T-cell (primary cell): Measurements from ENCODE around the gene CCNY. TPM values are rescaled to one million over a fixed set of nuclear protein-coding genes. Genes with fewer than 3 reads are reported as not detected.

Experiments used
- ATAC-seq, 4 experiments: fragments of 200-7000 bp in 3 of 4; fragments of 150-1000 bp in 1 of 4; cut with Tn5 transposase; replicated peaks in 1 of 4; 1 replicate in 3 of 4; 2 replicates in 1 of 4; pipeline ENCODE4 v1.10.0; 2021; ENCODE audit warnings: moderate library complexity in 3 of 4, mild to moderate bottlenecking in 2 of 4, moderate number of reproducible peaks in 1 of 4
- CTCF ChIA-PET, 2 donors: fragments of 300-600 bp; sonication (Branson Sonifier 250); formaldehyde crosslinking; loops; one replicate each; lab custom pipeline; 2022; ENCODE audit warnings: antibody characterized with exemption in 2 of 2; lab: Charles Lee
- POLR2A ChIA-PET, 2 donors: fragments of 300-600 bp; sonication (Branson Sonifier 250); formaldehyde crosslinking; loops; one replicate each; lab custom pipeline; 2022; ENCODE audit warnings: antibody characterized with exemption in 2 of 2; lab: Charles Lee
- DNase-seq, 35 experiments: peaks; one replicate each; pipeline versions ENCODE4 v3.0.0 to v3.0.0-alpha.2; 2013 to 2023
- H3K27ac ChIP-seq: one replicate; pipeline ENCODE4 v1.5.1; 2013; ENCODE audit warnings: low read length
- H3K27me3 ChIP-seq, 2 experiments: replicated peaks in 1 of 2; 1 replicate in 1 of 2; 2 replicates in 1 of 2; pipeline versions ENCODE4 v1.6.1 to v1.7.0; 2013; ENCODE audit warnings: low read length in 1 of 2, mixed read lengths in 1 of 2; ENCODE audit not compliant: control insufficient read depth in 2 of 2, insufficient read depth in 2 of 2; ENCODE audit errors: extremely low read depth in 1 of 2
- H3K36me3 ChIP-seq, 2 donors: 1 replicate in 1 of 2; 2 replicates in 1 of 2; pipeline versions ENCODE4 v1.6.1 to v1.7.0; 2013; ENCODE audit warnings: low read length in 1 of 2; ENCODE audit not compliant: control insufficient read depth in 2 of 2, insufficient read depth in 1 of 2; ENCODE audit errors: extremely low read depth in 1 of 2
- H3K4me1 ChIP-seq, 2 experiments: 1 replicate in 1 of 2; 2 replicates in 1 of 2; pipeline versions ENCODE4 v1.6.1 to v1.7.0; 2013; ENCODE audit warnings: low read length in 2 of 2, mixed read lengths in 1 of 2; ENCODE audit not compliant: insufficient read depth in 2 of 2, control insufficient read depth in 1 of 2; ENCODE audit errors: extremely low read depth in 1 of 2
- H3K4me3 ChIP-seq, 2 donors: 1 replicate in 1 of 2; 2 replicates in 1 of 2; pipeline versions ENCODE4 v1.5.1 to v1.7.0; 2013; ENCODE audit warnings: mild to moderate bottlenecking in 2 of 2, low read length in 1 of 2, moderate library complexity in 1 of 2; ENCODE audit not compliant: control insufficient read depth in 1 of 2; ENCODE audit errors: extremely low read depth in 1 of 2
- H3K9me3 ChIP-seq: 2 replicates; pipeline ENCODE4 v1.7.0; 2013
- H3K27ac Mint-ChIP-seq, 2 donors: one replicate each; pipeline ENCODE4 v1.8.0; 2020 to 2021; ENCODE audit warnings: mild to moderate bottlenecking in 2 of 2, mixed read lengths in 2 of 2
- H3K27me3 Mint-ChIP-seq, 2 donors: one replicate each; pipeline ENCODE4 v1.8.0; 2021 to 2022; ENCODE audit warnings: mixed read lengths in 2 of 2
- H3K36me3 Mint-ChIP-seq: one replicate; pipeline ENCODE4 v1.8.0; 2021; ENCODE audit warnings: mixed read lengths
- H3K4me1 Mint-ChIP-seq, 3 donors: one replicate each; pipeline ENCODE4 v1.8.0; 2020 to 2022; ENCODE audit warnings: mixed read lengths in 3 of 3, mild to moderate bottlenecking in 1 of 3
- H3K4me3 Mint-ChIP-seq, 3 donors: one replicate each; pipeline ENCODE4 v1.8.0; 2020 to 2022; ENCODE audit warnings: mild to moderate bottlenecking in 3 of 3, mixed read lengths in 3 of 3, moderate library complexity in 3 of 3
- H3K9me3 Mint-ChIP-seq, 3 donors: one replicate each; pipeline ENCODE4 v1.8.0; 2020 to 2022; ENCODE audit warnings: mixed read lengths in 3 of 3
- WGBS: methylation state at CpG from one replicate; pipeline ENCODE4 v1.1.5; 2013; ENCODE audit warnings: missing lambda C conversion rate; ENCODE audit not compliant: insufficient coverage; 5-methylcytosine and 5-hydroxymethylcytosine counted together
- total RNA-seq, 35 experiments: library from RNA in 6 of 35; stranded (reverse) in 6 of 35; fragments of 120-200 nt in 1 of 35; gene quantifications; one replicate each; pipeline versions ENCODE4 v1.2.1 to v1.2.4 and lab custom pipeline; 2013 to 2026

CCNY gene
- total RNA-seq, 5 donors from 2014 or later (not counting 1 experiment from before 2014, with no cell fraction given): 62.5 to 75.2 (median 62.8) TPM

DNA sequence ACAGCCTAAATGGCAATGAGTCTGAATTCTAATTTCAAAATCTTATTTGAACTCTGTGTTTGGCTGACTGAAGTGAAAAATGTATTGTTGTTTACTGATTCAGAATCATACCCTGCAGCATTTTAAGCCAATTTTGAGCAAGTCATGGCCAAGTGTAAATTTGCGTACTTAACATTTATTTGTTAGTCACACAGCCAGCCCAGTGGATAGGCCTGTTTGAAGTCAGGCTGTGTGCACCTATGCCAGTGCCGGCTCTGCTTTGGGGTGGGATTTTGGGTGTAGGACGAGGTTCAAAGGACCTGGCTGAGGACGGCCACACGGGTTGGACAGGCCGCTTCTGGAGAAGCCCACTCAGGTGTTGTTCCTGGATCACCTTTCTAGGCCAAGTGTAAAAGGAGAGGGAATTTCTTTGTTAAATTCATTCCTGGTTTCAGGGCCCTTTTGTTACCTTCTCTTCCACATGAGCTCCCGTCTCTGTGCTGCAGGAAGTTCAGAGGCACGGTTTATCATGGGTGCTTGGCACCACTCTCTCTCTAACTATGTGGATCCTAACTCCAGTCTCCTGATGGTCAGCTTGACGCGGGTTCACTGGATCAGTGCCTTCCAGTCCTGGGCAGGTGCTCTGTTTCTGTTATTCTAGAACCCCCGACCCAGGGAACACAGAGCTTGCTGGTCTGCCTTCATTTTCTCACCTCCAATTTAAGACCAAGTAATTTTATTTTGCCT lies 84.7 kb downstream of the CCNY start:
- no peak overlapping the region for H3K27ac ChIP-seq
- DNase-seq: no peak
- Mint-ChIP-seq H3K4me3 (no peak overlapping the region), H3K9me3 (no peaks in the 10 kb centered on the region), H3K36me3 (peaks cover 6% of the 10 kb centered on the region), H3K27me3 (no peaks in the 10 kb centered on the region), H3K4me1 (peaks cover 55 to 67% (median 60%) of the 10 kb centered on the region in 3 donors), H3K27ac (no peak overlapping the region)
- H3K36me3 ChIP-seq: peaks cover 0 to 2% of the 10 kb centered on the region in 2 donors
- peaks cover 5 to 6% of the 10 kb centered on the region in 2 experiments for H3K4me1 ChIP-seq
- ChIA-PET POLR2A (no interaction called here), CTCF (no interaction called here)
- ATAC-seq: no peak
- 96% methylated on average over 4 of the region's 11 CpGs for WGBS
- H3K4me3 ChIP-seq: no peak overlapping the region
- H3K27me3 ChIP-seq: no peaks in the 10 kb centered on the region
- no peaks in the 10 kb centered on the region for H3K9me3 ChIP-seq

GRCh38 chr10:35421553-35422178 lies 85.4 kb downstream of the CCNY start:
- Mint-ChIP-seq H3K27ac (no peak overlapping the region), H3K9me3 (no peaks in the 10 kb centered on the region), H3K36me3 (peaks cover 8% of the 10 kb centered on the region), H3K4me3 (no peak overlapping the region), H3K4me1 (peaks cover 60 to 73% (median 67%) of the 10 kb centered on the region in 3 donors), H3K27me3 (no peaks in the 10 kb centered on the region)
- DNase-seq: no peak
- H3K27ac ChIP-seq: no peak overlapping the region
- ATAC-seq: no peak
- H3K27me3 ChIP-seq: no peaks in the 10 kb centered on the region
- WGBS: 92% methylated on average over 5 of the region's 5 CpGs
- H3K4me3 ChIP-seq: no peak overlapping the region
- CTCF ChIA-PET: interaction anchor here in 1 of 2 donors (0.5 kb wide), 2 partner anchors 34 to 332 kb away, joined by 3 to 6 read pairs; no protein-coding TSS in a partner anchor
- H3K36me3 ChIP-seq: peaks cover 0 to 2% of the 10 kb centered on the region in 2 donors
- POLR2A ChIA-PET: interaction anchor here in 1 of 2 donors (0.8 kb wide), 1 partner anchor 28 kb away, joined by 3 read pairs; no protein-coding TSS in a partner anchor
- H3K9me3 ChIP-seq: no peaks in the 10 kb centered on the region
- peaks cover 5 to 6% of the 10 kb centered on the region in 2 experiments for H3K4me1 ChIP-seq

DNA sequence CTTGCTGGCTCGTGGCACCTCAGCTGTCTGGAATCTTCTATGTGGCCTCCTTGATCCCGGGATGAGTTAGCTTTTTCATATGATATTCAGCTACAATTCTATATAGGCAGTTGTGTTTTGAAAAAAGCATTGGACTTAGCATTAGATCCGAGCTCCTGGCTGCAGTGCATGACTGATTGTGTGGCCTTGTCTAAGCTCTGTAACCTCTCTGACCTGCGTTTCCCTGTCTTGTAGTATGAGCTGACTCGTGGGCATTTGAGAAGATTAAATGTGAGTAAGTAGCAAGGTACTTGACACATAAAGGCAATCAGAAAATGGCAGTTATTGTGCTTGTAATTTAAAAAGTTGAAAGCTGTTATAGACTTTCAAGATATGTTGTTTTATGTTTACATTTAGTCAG lies 85.9 kb downstream of the CCNY start:
- no peak for ATAC-seq
- DNase-seq: no peak
- WGBS: 80% methylated on average over 1 of the region's 5 CpGs
- H3K27ac ChIP-seq: no peak overlapping the region
- ChIA-PET POLR2A (interaction anchor here in 1 of 2 donors (0.8 kb wide), 1 partner anchor 28 kb away, joined by 3 read pairs; no protein-coding TSS in a partner anchor), CTCF (interaction anchor here (0.5 to 1.0 kb wide), 3 partner anchors 17 to 333 kb away, joined by 3 to 6 read pairs (median 3); no protein-coding TSS in a partner anchor)
- H3K27me3 ChIP-seq: no peaks in the 10 kb centered on the region
- H3K9me3 Mint-ChIP-seq: no peaks in the 10 kb centered on the region
- peaks cover 65 to 79% (median 72%) of the 10 kb centered on the region in 3 donors for H3K4me1 Mint-ChIP-seq
- no peaks in the 10 kb centered on the region for H3K27me3 Mint-ChIP-seq
- H3K27ac Mint-ChIP-seq: no peak overlapping the region
- no peak overlapping the region for H3K4me3 Mint-ChIP-seq
- no peaks in the 10 kb centered on the region for H3K9me3 ChIP-seq
- peaks cover 8% of the 10 kb centered on the region in 2 experiments for H3K4me1 ChIP-seq
- H3K36me3 Mint-ChIP-seq: peaks cover 8% of the 10 kb centered on the region
- H3K4me3 ChIP-seq: no peak overlapping the region
- H3K36me3 ChIP-seq: peaks cover 0 to 2% of the 10 kb centered on the region in 2 donors

GRCh38 chr10:35423505-35424306 lies 87.4 kb downstream of the CCNY start:
- H3K9me3 Mint-ChIP-seq: peaks cover 0 to 9% (median 0%) of the 10 kb centered on the region in 3 donors
- ChIA-PET POLR2A (interaction anchor here (0.5 to 0.6 kb wide), 2 partner anchors 18 to 187 kb away, joined by 3 read pairs; no protein-coding TSS in a partner anchor), CTCF (interaction anchor here in 1 of 2 donors (0.6 kb wide), 1 partner anchor 208 kb away, joined by 3 read pairs; no protein-coding TSS in a partner anchor)
- H3K27me3 Mint-ChIP-seq: no peaks in the 10 kb centered on the region
- peaks cover 17% of the 10 kb centered on the region for H3K36me3 Mint-ChIP-seq
- no peak overlapping the region for H3K4me3 Mint-ChIP-seq
- Histone ChIP-seq H3K27ac (no peak overlapping the region), H3K36me3 (peaks cover 0 to 2% of the 10 kb centered on the region in 2 donors), H3K9me3 (no peaks in the 10 kb centered on the region), H3K4me3 (no peak overlapping the region), H3K27me3 (no peaks in the 10 kb centered on the region), H3K4me1 (peaks cover 12 to 13% of the 10 kb centered on the region in 2 experiments)
- DNase-seq (no peak), ATAC-seq (no peak)
- WGBS: 90% methylated on average over 2 of the region's 11 CpGs
- no peak overlapping the region for H3K27ac Mint-ChIP-seq
- peaks cover 74 to 87% (median 84%) of the 10 kb centered on the region in 3 donors for H3K4me1 Mint-ChIP-seq

GRCh38 chr10:35424680-35425285 lies 88.5 kb downstream of the CCNY start:
- H3K36me3 ChIP-seq: peaks cover 0 to 2% of the 10 kb centered on the region in 2 donors
- Mint-ChIP-seq H3K27ac (no peak overlapping the region), H3K4me1 (peaks cover 65 to 80% (median 78%) of the 10 kb centered on the region in 3 donors), H3K36me3 (peaks cover 17% of the 10 kb centered on the region), H3K4me3 (no peak overlapping the region), H3K9me3 (peaks cover 0 to 9% (median 0%) of the 10 kb centered on the region in 3 donors), H3K27me3 (no peaks in the 10 kb centered on the region)
- WGBS: 100% methylated on average over 2 of the region's 8 CpGs
- no peak overlapping the region for H3K4me3 ChIP-seq
- DNase-seq: no peak
- no peaks in the 10 kb centered on the region for H3K9me3 ChIP-seq
- CTCF ChIA-PET: no interaction called here
- POLR2A ChIA-PET: interaction anchor here in 1 of 2 donors (0.5 kb wide), 1 partner anchor 17 kb away, joined by 3 read pairs; no protein-coding TSS in a partner anchor
- no peak overlapping the region for H3K27ac ChIP-seq
- no peak for ATAC-seq
- H3K27me3 ChIP-seq: no peaks in the 10 kb centered on the region
- peaks cover 12 to 13% of the 10 kb centered on the region in 2 experiments for H3K4me1 ChIP-seq
